ENCODE data around the gene MLIP. TPM values are rescaled to one million over a fixed set of nuclear protein-coding genes. Genes with fewer than 3 reads are reported as not detected.

Gene MLIP
- total and polyA plus RNA-seq, 2 of the 13 experiments (the other 11 are each of a cell fraction or from before 2014, with no cell fraction given), result 0.08 to 0.33 TPM

DNA sequence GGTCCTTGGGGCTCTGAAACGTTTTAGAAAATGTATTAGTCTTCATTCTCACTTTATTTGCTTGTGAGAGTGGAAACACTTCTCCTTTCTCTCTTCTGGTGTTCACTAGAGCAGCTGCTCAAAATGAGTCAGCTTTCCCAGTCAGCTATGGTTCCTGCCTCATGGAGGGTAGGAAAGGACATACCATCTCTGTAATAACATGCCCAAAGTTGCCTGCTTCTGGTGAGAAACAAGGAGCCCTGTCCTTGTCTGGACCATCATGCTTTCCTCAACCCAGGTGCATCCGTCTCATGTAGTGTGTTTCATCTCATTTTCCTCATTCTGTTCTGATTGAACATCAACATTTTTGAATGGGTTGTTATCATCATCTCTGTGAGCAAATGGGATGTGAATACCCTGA, 179.9 kb downstream of the MLIP start:
- no peak overlapping the region for H3K9ac ChIP-seq (ENCODE audit: insufficient read depth, low read depth, low read length)
- H3K27ac ChIP-seq (ENCODE audit: extremely low read length, insufficient read depth, low read length), result no peak overlapping the region
- in situ Hi-C loops (cut with HindIII; ENCODE audit: extremely low pct_ligation_motif_present, low pct_unique_long_range_greater_than_20kb), result no loop called here
- no peak overlapping the region for H2AFZ ChIP-seq (ENCODE audit: low read length)
- H3K27me3 ChIP-seq (ENCODE audit: control insufficient read depth in 1 of 2, insufficient read depth in 2 of 2, low read length in 2 of 2), result no peaks in the 10 kb centered on the region
- H4K20me1 ChIP-seq (ENCODE audit: insufficient read depth, low read length), result no peaks in the 10 kb centered on the region
- DNase-seq (ENCODE audit: low spot score) (no peak), ATAC-seq (no peak), FAIRE-seq (no peak)
- H3K4me2 ChIP-seq (ENCODE audit: low read depth, low read length), result no peak overlapping the region
- H3K79me2 ChIP-seq (ENCODE audit: insufficient read depth, low read length), result no peaks in the 10 kb centered on the region
- intact Hi-C loops (cut with micrococcal nuclease; ENCODE audit: unreplicated experiment), result no loop called here
- H3K9me3 ChIP-seq (ENCODE audit: low read length), result no peaks in the 10 kb centered on the region
- BruUV-seq (replicated peaks), result no TSS peak
- ChIA-PET CTCF (ENCODE audit: low intra/inter-chr PET ratio, low total read pairs) (no interaction called here), POLR2A (no interaction called here)
- H3K36me3 ChIP-seq (replicated peaks in 1 of 2; ENCODE audit: control insufficient read depth in 1 of 2, insufficient read depth in 2 of 2, low read length in 2 of 2), result no peaks in the 10 kb centered on the region
- 9% methylated on average over 2 of the region's 2 CpGs for WGBS (ENCODE audit: low lambda C conversion rate)
- no peak overlapping the region for H3K4me3 ChIP-seq (replicated peaks in 1 of 3; ENCODE audit: insufficient read depth in 1 of 3, low read depth in 2 of 3, low read length in 3 of 3)
- no peaks in the 10 kb centered on the region for H3K4me1 ChIP-seq (ENCODE audit: insufficient read depth, low read length)
- TF ChIP-seq CEBPB (IDR thresholded peaks at IDR 0.05; ENCODE audit: borderline replicate concordance, low read depth, low read length) (no peak), ZNF101 (CRISPR knock-in tag; IDR thresholded peaks at IDR 0.05; ENCODE audit: borderline replicate concordance, low read depth) (no peak), ZNF589 (CRISPR knock-in tag; conservative IDR thresholded peaks at IDR 0.05) (no peak), HNRNPL (IDR thresholded peaks at IDR 0.05; ENCODE audit: low read depth, low read length) (no peak), ELF1 (CRISPR knock-in tag; IDR thresholded peaks at IDR 0.05) (no peak), ZKSCAN8 (CRISPR knock-in tag; IDR thresholded peaks at IDR 0.05; ENCODE audit: borderline replicate concordance) (no peak), ZNF207 (IDR thresholded peaks at IDR 0.05; ENCODE audit: borderline replicate concordance) (no peak), TEAD3 (CRISPR knock-in tag; optimal IDR thresholded peaks at IDR 0.05; ENCODE audit: borderline replicate concordance) (no peak), HNF4A (CRISPR knock-in tag; IDR thresholded peaks at IDR 0.05) (no peak), JUND (CRISPR knock-in tag; IDR thresholded peaks at IDR 0.05) (no peak), ZNF567 (CRISPR knock-in tag; IDR thresholded peaks at IDR 0.05; ENCODE audit: borderline replicate concordance) (no peak), PHF5A (CRISPR knock-in tag; IDR thresholded peaks at IDR 0.05; ENCODE audit: low read depth, unreplicated experiment) (no peak), MAFG (CRISPR knock-in tag; IDR thresholded peaks at IDR 0.05) (no peak)
- TF ChIP-seq, protein P1, sequence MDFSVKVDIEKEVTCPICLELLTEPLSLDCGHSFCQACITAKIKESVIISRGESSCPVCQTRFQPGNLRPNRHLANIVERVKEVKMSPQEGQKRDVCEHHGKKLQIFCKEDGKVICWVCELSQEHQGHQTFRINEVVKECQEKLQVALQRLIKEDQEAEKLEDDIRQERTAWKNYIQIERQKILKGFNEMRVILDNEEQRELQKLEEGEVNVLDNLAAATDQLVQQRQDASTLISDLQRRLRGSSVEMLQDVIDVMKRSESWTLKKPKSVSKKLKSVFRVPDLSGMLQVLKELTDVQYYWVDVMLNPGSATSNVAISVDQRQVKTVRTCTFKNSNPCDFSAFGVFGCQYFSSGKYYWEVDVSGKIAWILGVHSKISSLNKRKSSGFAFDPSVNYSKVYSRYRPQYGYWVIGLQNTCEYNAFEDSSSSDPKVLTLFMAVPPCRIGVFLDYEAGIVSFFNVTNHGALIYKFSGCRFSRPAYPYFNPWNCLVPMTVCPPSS (IDR thresholded peaks at IDR 0.05), result no peak
- TF ChIP-seq, protein P2, sequence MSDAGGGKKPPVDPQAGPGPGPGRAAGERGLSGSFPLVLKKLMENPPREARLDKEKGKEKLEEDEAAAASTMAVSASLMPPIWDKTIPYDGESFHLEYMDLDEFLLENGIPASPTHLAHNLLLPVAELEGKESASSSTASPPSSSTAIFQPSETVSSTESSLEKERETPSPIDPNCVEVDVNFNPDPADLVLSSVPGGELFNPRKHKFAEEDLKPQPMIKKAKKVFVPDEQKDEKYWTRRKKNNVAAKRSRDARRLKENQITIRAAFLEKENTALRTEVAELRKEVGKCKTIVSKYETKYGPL (CRISPR knock-in tag; IDR thresholded peaks at IDR 0.05), result no peak
- TF ChIP-seq, protein P3, sequence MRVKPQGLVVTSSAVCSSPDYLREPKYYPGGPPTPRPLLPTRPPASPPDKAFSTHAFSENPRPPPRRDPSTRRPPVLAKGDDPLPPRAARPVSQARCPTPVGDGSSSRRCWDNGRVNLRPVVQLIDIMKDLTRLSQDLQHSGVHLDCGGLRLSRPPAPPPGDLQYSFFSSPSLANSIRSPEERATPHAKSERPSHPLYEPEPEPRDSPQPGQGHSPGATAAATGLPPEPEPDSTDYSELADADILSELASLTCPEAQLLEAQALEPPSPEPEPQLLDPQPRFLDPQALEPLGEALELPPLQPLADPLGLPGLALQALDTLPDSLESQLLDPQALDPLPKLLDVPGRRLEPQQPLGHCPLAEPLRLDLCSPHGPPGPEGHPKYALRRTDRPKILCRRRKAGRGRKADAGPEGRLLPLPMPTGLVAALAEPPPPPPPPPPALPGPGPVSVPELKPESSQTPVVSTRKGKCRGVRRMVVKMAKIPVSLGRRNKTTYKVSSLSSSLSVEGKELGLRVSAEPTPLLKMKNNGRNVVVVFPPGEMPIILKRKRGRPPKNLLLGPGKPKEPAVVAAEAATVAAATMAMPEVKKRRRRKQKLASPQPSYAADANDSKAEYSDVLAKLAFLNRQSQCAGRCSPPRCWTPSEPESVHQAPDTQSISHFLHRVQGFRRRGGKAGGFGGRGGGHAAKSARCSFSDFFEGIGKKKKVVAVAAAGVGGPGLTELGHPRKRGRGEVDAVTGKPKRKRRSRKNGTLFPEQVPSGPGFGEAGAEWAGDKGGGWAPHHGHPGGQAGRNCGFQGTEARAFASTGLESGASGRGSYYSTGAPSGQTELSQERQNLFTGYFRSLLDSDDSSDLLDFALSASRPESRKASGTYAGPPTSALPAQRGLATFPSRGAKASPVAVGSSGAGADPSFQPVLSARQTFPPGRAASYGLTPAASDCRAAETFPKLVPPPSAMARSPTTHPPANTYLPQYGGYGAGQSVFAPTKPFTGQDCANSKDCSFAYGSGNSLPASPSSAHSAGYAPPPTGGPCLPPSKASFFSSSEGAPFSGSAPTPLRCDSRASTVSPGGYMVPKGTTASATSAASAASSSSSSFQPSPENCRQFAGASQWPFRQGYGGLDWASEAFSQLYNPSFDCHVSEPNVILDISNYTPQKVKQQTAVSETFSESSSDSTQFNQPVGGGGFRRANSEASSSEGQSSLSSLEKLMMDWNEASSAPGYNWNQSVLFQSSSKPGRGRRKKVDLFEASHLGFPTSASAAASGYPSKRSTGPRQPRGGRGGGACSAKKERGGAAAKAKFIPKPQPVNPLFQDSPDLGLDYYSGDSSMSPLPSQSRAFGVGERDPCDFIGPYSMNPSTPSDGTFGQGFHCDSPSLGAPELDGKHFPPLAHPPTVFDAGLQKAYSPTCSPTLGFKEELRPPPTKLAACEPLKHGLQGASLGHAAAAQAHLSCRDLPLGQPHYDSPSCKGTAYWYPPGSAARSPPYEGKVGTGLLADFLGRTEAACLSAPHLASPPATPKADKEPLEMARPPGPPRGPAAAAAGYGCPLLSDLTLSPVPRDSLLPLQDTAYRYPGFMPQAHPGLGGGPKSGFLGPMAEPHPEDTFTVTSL (CRISPR knock-in tag; IDR thresholded peaks at IDR 0.05; ENCODE audit: borderline replicate concordance), result no peak
- TF ChIP-seq, protein P4, sequence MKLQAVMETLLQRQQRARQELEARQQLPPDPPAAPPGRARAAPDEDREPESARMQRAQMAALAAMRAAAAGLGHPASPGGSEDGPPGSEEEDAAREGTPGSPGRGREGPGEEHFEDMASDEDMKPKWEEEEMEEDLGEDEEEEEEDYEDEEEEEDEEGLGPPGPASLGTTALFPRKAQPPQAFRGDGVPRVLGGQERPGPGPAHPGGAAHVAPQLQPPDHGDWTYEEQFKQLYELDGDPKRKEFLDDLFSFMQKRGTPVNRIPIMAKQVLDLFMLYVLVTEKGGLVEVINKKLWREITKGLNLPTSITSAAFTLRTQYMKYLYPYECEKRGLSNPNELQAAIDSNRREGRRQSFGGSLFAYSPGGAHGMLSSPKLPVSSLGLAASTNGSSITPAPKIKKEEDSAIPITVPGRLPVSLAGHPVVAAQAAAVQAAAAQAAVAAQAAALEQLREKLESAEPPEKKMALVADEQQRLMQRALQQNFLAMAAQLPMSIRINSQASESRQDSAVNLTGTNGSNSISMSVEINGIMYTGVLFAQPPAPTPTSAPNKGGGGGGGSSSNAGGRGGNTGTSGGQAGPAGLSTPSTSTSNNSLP (IDR thresholded peaks at IDR 0.05; ENCODE audit: low read depth, low read length), result no peak
